ENCODE data around the gene OSBP2.

The OSBP2 gene

DNA sequence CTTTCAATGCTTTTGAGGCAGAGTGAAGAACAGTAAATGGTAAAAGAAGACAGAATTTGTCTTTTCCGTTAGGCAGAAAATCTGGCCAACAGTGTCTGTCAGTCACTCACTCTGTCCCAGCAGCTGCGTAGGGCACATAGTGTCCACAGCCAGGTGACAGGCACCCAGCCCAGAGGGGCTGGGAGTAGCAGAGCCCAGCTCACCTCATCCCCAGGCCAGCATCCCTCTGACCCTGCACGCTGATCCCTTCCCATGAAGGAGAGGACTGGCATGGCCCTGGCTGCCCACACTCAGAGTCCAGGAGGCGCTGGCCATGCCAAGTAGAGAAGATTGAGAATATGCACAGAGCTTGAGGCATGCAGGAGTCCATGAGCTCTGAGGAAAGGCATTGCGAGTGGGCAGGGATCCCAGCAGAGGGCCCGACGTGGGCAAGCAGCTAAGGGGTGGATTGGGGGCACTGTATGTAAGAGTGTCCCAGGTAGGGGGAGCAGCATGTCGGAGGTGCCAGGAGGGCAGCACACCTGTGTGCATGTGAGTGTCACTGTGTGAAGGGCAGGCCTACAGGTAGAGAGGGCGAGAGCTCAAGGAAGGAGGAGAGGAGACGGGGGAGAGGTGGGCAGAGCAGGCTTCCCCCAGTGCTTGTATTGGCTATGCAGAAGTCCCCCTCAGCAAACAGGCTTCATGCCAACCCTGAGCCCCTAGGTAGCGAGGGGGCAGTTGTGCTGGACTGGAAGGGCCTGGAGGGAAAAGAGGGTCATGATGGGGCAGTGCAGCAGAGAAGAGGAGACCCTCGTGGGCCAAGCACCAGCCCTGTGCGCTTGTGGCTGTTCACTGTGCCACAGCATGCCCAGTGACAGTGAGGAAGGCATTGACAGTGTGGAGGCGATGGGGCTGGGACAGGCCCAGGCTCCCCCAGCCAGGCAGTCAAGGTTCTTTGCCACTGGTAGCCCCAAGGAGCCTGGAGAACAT, 133.8 kb downstream of the OSBP2 start:
- Histone ChIP-seq H3K4me1 (ENCODE audit: control insufficient read depth in 2 of 2, insufficient read depth in 1 of 2, low read depth in 1 of 2, low read length in 2 of 2) (peaks cover 2% of the 10 kb centered on the region in 2 donors), H2BK15ac (ENCODE audit: low read length) (peak overlapping the region; percentile 28), H3K9ac (ENCODE audit: low read depth, low read length, poor library complexity) (peak overlapping the region; percentile 39), H3K9me3 (replicated peaks in 1 of 2; ENCODE audit: control insufficient read depth in 2 of 2, insufficient read depth in 1 of 2, low read depth in 1 of 2, low read length in 2 of 2) (no peaks in the 10 kb centered on the region), H2BK12ac (ENCODE audit: low read length) (peak overlapping the region; percentile 8), H3K23ac (ENCODE audit: low read depth, low read length, poor library complexity) (no peak overlapping the region), H2BK5ac (ENCODE audit: low read length) (no peak overlapping the region), H2AFZ (ENCODE audit: low read length) (no peak overlapping the region), H3K18ac (ENCODE audit: low read length) (peak overlapping the region; percentile 33), H4K91ac (ENCODE audit: low read depth, low read length, poor library complexity) (no peak overlapping the region), H2BK120ac (ENCODE audit: low read depth, low read length) (peak overlapping the region; percentile 61), H4K8ac (ENCODE audit: low read depth, low read length) (no peak overlapping the region), H2AK5ac (ENCODE audit: low read depth, low read length) (peak overlapping the region; percentile 30), H3K4me3 (ENCODE audit: low read length in 2 of 2) (no peak overlapping the region), H3K27me3 (ENCODE audit: control insufficient read depth in 3 of 3, insufficient read depth in 3 of 3, low read depth in 1 of 3, low read length in 3 of 3) (peaks cover 0 to 56% (median 6%) of the 10 kb centered on the region in 3 experiments), H3K27ac (replicated peaks; ENCODE audit: low read length) (no peak overlapping the region), H3K4me2 (ENCODE audit: insufficient read depth, low read length, poor library complexity, severe bottlenecking) (no peak overlapping the region), H3K79me1 (ENCODE audit: low read depth, low read length) (no peaks in the 10 kb centered on the region), H3K36me3 (replicated peaks in 1 of 2; ENCODE audit: control insufficient read depth in 2 of 2, insufficient read depth in 2 of 2, low read length in 2 of 2) (no peaks in the 10 kb centered on the region), H3K4ac (ENCODE audit: low read length) (no peak overlapping the region), H3K14ac (ENCODE audit: low read length) (peak overlapping the region; percentile 40)
- no peak for DNase-seq (ENCODE audit: low spot score)
- no CpG with 5 or more reads among the region's 14 CpGs for WGBS, 2 donors (ENCODE audit: extremely low coverage in 2 of 2, insufficient read length in 2 of 2, insufficient replicate concordance in 1 of 2)

DNA sequence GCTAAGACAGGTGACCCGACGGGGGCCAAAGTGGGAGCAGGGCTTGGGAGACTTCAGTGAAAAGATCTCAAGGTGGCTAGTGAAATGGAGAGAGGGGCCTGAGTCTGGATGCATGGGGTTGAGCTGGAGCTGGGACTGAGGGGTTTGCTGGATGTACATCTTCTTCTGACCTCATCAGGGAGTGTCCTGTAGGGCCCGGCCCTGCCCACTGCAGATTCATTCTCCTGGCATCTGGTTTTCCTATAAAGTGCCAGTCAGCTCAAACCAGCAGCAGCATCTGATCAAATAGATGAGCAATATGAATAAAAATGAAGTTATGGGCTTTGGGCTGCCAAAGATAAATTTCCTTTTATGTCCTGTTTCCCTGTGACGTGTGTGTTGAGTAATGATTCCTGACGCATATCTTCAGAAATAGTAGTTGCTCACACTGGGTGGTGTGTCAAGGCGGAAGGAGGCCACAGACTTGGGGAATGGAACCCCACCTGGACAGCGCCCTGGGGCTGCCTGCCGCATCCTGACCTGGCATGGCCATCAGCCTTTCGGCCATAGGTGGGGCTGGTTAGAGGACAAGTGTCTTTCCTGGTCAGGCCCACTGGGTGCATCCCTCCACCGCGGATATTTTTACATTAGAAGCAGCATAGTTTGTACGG, 135.4 kb downstream of the OSBP2 start:
- H4K91ac ChIP-seq (ENCODE audit: low read depth, low read length, poor library complexity), result no peak overlapping the region
- H3K9ac ChIP-seq (ENCODE audit: low read depth, low read length, poor library complexity), result no peak overlapping the region
- H2BK5ac ChIP-seq (ENCODE audit: low read length), result no peak overlapping the region
- no peak overlapping the region for H2BK12ac ChIP-seq (ENCODE audit: low read length)
- no peaks in the 10 kb centered on the region for H3K36me3 ChIP-seq (replicated peaks in 1 of 2; ENCODE audit: control insufficient read depth in 2 of 2, insufficient read depth in 2 of 2, low read length in 2 of 2)
- H3K27ac ChIP-seq (replicated peaks; ENCODE audit: low read length), result no peak overlapping the region
- DNase-seq (ENCODE audit: low spot score), result no peak
- H3K4ac ChIP-seq (ENCODE audit: low read length), result no peak overlapping the region
- peaks cover 2% of the 10 kb centered on the region in 2 donors for H3K4me1 ChIP-seq (ENCODE audit: control insufficient read depth in 2 of 2, insufficient read depth in 1 of 2, low read depth in 1 of 2, low read length in 2 of 2)
- no peak overlapping the region for H3K18ac ChIP-seq (ENCODE audit: low read length)
- H3K23ac ChIP-seq (ENCODE audit: low read depth, low read length, poor library complexity), result no peak overlapping the region
- H2AK5ac ChIP-seq (ENCODE audit: low read depth, low read length), result no peak overlapping the region
- H3K79me1 ChIP-seq (ENCODE audit: low read depth, low read length), result no peaks in the 10 kb centered on the region
- no peak overlapping the region for H3K4me2 ChIP-seq (ENCODE audit: insufficient read depth, low read length, poor library complexity, severe bottlenecking)
- H2BK15ac ChIP-seq (ENCODE audit: low read length), result no peak overlapping the region
- no peak overlapping the region for H3K14ac ChIP-seq (ENCODE audit: low read length)
- H3K4me3 ChIP-seq (ENCODE audit: low read length in 2 of 2), result no peak overlapping the region
- H3K9me3 ChIP-seq (replicated peaks in 1 of 2; ENCODE audit: control insufficient read depth in 2 of 2, insufficient read depth in 1 of 2, low read depth in 1 of 2, low read length in 2 of 2), result no peaks in the 10 kb centered on the region
- no peak overlapping the region for H2BK120ac ChIP-seq (ENCODE audit: low read depth, low read length)
- no peak overlapping the region for H2AFZ ChIP-seq (ENCODE audit: low read length)
- no peak overlapping the region for H4K8ac ChIP-seq (ENCODE audit: low read depth, low read length)
- H3K27me3 ChIP-seq (ENCODE audit: control insufficient read depth in 3 of 3, insufficient read depth in 3 of 3, low read depth in 1 of 3, low read length in 3 of 3), result peaks cover 0 to 41% (median 0%) of the 10 kb centered on the region in 3 experiments
- WGBS, 2 donors (ENCODE audit: extremely low coverage in 2 of 2, insufficient read length in 2 of 2, insufficient replicate concordance in 1 of 2), result no CpG with 5 or more reads among the region's 12 CpGs

DNA sequence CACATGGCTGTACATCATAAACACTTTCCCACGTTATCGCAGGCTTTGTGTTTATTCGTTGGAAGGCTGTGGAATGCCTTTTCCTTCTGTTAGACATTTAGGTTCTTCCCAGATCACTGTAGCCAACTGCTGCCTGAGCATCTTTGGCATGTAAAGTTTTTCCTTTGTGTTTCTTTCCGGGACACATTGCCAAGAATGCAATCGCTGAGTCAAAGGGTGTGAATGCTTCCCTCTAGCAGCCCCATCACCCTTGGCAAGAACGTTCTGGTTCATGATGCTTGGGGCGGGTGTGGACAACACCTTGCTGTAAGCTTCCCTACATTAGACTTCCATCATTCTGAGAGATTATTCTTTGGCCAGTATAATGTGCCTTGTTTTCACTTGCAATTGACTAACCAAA, 136.2 kb downstream of the OSBP2 start:
- Histone ChIP-seq H3K27ac (replicated peaks; ENCODE audit: low read length) (no peak overlapping the region), H3K27me3 (ENCODE audit: control insufficient read depth in 3 of 3, insufficient read depth in 3 of 3, low read depth in 1 of 3, low read length in 3 of 3) (peaks cover 0 to 32% (median 0%) of the 10 kb centered on the region in 3 experiments), H3K4me2 (ENCODE audit: insufficient read depth, low read length, poor library complexity, severe bottlenecking) (no peak overlapping the region), H3K36me3 (replicated peaks in 1 of 2; ENCODE audit: control insufficient read depth in 2 of 2, insufficient read depth in 2 of 2, low read length in 2 of 2) (no peaks in the 10 kb centered on the region), H3K9ac (ENCODE audit: low read depth, low read length, poor library complexity) (no peak overlapping the region), H2BK15ac (ENCODE audit: low read length) (no peak overlapping the region), H3K18ac (ENCODE audit: low read length) (no peak overlapping the region), H3K4ac (ENCODE audit: low read length) (no peak overlapping the region), H4K8ac (ENCODE audit: low read depth, low read length) (no peak overlapping the region), H2BK120ac (ENCODE audit: low read depth, low read length) (no peak overlapping the region), H2AFZ (ENCODE audit: low read length) (no peak overlapping the region), H3K4me1 (ENCODE audit: control insufficient read depth in 2 of 2, insufficient read depth in 1 of 2, low read depth in 1 of 2, low read length in 2 of 2) (peaks cover 2% of the 10 kb centered on the region in 2 donors), H2AK5ac (ENCODE audit: low read depth, low read length) (no peak overlapping the region), H3K4me3 (ENCODE audit: low read length in 2 of 2) (no peak overlapping the region), H3K9me3 (replicated peaks in 1 of 2; ENCODE audit: control insufficient read depth in 2 of 2, insufficient read depth in 1 of 2, low read depth in 1 of 2, low read length in 2 of 2) (no peaks in the 10 kb centered on the region), H2BK12ac (ENCODE audit: low read length) (no peak overlapping the region), H4K91ac (ENCODE audit: low read depth, low read length, poor library complexity) (no peak overlapping the region), H3K79me1 (ENCODE audit: low read depth, low read length) (no peaks in the 10 kb centered on the region), H3K14ac (ENCODE audit: low read length) (no peak overlapping the region), H3K23ac (ENCODE audit: low read depth, low read length, poor library complexity) (no peak overlapping the region), H2BK5ac (ENCODE audit: low read length) (no peak overlapping the region)
- DNase-seq (ENCODE audit: low spot score), result no peak
- no CpG with 5 or more reads among the region's 7 CpGs for WGBS, 2 donors (ENCODE audit: extremely low coverage in 2 of 2, insufficient read length in 2 of 2, insufficient replicate concordance in 1 of 2)

DNA sequence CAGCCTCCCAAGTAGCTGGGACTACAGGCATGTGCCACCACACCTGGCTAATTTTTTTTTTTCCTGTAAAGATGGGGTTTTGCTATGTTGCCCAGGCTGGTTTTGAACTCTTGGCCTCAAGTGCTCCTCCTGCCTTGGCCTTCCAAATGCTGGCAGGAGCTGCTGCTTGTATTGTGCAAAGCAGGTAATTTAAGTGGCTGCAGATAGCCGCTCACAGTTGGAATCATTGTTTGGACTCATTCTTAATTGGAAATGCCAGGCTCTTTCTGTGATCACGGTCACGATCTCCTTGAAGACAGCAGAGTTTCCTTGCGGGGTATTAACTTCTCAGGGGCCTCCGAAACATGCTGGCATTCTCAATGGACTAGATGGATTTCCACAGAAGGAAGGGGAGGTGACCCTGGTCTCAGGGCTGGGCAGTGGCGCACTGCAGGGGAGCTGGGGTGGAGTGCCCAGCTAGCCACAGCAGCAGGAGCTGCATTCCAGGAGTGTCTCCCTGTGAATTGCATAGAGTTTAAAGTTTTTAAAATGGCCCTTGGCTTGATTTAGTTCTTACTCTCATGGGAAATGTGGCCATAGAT, 137.8 kb downstream of the OSBP2 start:
- Histone ChIP-seq H3K27me3 (ENCODE audit: control insufficient read depth in 3 of 3, insufficient read depth in 3 of 3, low read depth in 1 of 3, low read length in 3 of 3) (peaks cover 0 to 18% (median 0%) of the 10 kb centered on the region in 3 experiments), H3K23ac (ENCODE audit: low read depth, low read length, poor library complexity) (no peak overlapping the region), H4K8ac (ENCODE audit: low read depth, low read length) (no peak overlapping the region), H3K9ac (ENCODE audit: low read depth, low read length, poor library complexity) (no peak overlapping the region), H2BK5ac (ENCODE audit: low read length) (no peak overlapping the region), H2AFZ (ENCODE audit: low read length) (no peak overlapping the region), H3K4me2 (ENCODE audit: insufficient read depth, low read length, poor library complexity, severe bottlenecking) (no peak overlapping the region), H3K4ac (ENCODE audit: low read length) (no peak overlapping the region), H3K27ac (replicated peaks; ENCODE audit: low read length) (no peak overlapping the region), H3K9me3 (replicated peaks in 1 of 2; ENCODE audit: control insufficient read depth in 2 of 2, insufficient read depth in 1 of 2, low read depth in 1 of 2, low read length in 2 of 2) (no peaks in the 10 kb centered on the region), H2BK15ac (ENCODE audit: low read length) (no peak overlapping the region), H2AK5ac (ENCODE audit: low read depth, low read length) (no peak overlapping the region), H2BK120ac (ENCODE audit: low read depth, low read length) (no peak overlapping the region), H3K79me1 (ENCODE audit: low read depth, low read length) (no peaks in the 10 kb centered on the region), H4K91ac (ENCODE audit: low read depth, low read length, poor library complexity) (no peak overlapping the region), H3K14ac (ENCODE audit: low read length) (no peak overlapping the region), H3K4me1 (ENCODE audit: control insufficient read depth in 2 of 2, insufficient read depth in 1 of 2, low read depth in 1 of 2, low read length in 2 of 2) (peaks cover 2% of the 10 kb centered on the region in 2 donors), H2BK12ac (ENCODE audit: low read length) (no peak overlapping the region), H3K4me3 (ENCODE audit: low read length in 2 of 2) (no peak overlapping the region), H3K36me3 (replicated peaks in 1 of 2; ENCODE audit: control insufficient read depth in 2 of 2, insufficient read depth in 2 of 2, low read length in 2 of 2) (no peaks in the 10 kb centered on the region), H3K18ac (ENCODE audit: low read length) (no peak overlapping the region)
- no peak for DNase-seq (ENCODE audit: low spot score)
- no CpG with 5 or more reads among the region's 6 CpGs for WGBS, 2 donors (ENCODE audit: extremely low coverage in 2 of 2, insufficient read length in 2 of 2, insufficient replicate concordance in 1 of 2)

Data from neuronal stem cell (in vitro differentiated cells).